ENCODE data around the gene PITRM1. TPM values are rescaled to one million over a fixed set of nuclear protein-coding genes. Genes with fewer than 3 reads are reported as not detected.

Gene PITRM1
- polyA plus RNA-seq, 1 donor (not counting 4 experiments of a cell fraction or from before 2014, with no cell fraction given) = 47.2 TPM

GRCh38 chr10:3122034-3122433 lies 50.5 kb downstream of the PITRM1 start:
- FAIRE-seq (no peak), DNase-seq (ENCODE audit: low read depth, low spot score) (no peak)
- no peak overlapping the region for H3K4me2 ChIP-seq (ENCODE audit: control insufficient read depth, extremely low read depth, insufficient read depth, low read depth, low read length)
- H3K27me3 ChIP-seq (ENCODE audit: control insufficient read depth, extremely low read depth, insufficient read depth, low read length) = no peaks in the 10 kb centered on the region
- peaks cover 10% of the 10 kb centered on the region for H3K4me1 ChIP-seq (ENCODE audit: control insufficient read depth, extremely low read depth, insufficient read depth, low read length)
- H3K9ac ChIP-seq (ENCODE audit: control insufficient read depth, extremely low read depth, insufficient read depth, low read length) = no peak overlapping the region
- dilution Hi-C loops (cut with MboI; ENCODE audit: extremely low pct_ligation_motif_present, low sequenced_read_pairs) = no loop called here
- H3K9me1 ChIP-seq (ENCODE audit: control insufficient read depth, extremely low read depth, insufficient read depth, low read length) = no peaks in the 10 kb centered on the region
- no peaks in the 10 kb centered on the region for H4K20me1 ChIP-seq (ENCODE audit: control insufficient read depth, extremely low read depth, insufficient read depth, low read length)
- H2AFZ ChIP-seq (ENCODE audit: control insufficient read depth, low read length) = no peak overlapping the region
- peaks cover 37 to 42% of the 10 kb centered on the region in 2 experiments for H3K36me3 ChIP-seq (ENCODE audit: control insufficient read depth in 2 of 2, extremely low read depth in 1 of 2, insufficient read depth in 2 of 2, low read length in 2 of 2)
- H3K9me3 ChIP-seq (ENCODE audit: control insufficient read depth, low read depth, low read length) = no peaks in the 10 kb centered on the region
- H3K27ac ChIP-seq (ENCODE audit: control insufficient read depth, insufficient read depth, low read length) = no peak overlapping the region
- peaks cover 5% of the 10 kb centered on the region for H3K79me2 ChIP-seq (ENCODE audit: control insufficient read depth, insufficient read depth, low read length)
- H3K4me3 ChIP-seq (ENCODE audit: control insufficient read depth in 2 of 3, extremely low read depth in 1 of 3, insufficient read depth in 2 of 3, low read depth in 1 of 3, low read length in 3 of 3) = no peak overlapping the region
- TF ChIP-seq, protein P1, sequence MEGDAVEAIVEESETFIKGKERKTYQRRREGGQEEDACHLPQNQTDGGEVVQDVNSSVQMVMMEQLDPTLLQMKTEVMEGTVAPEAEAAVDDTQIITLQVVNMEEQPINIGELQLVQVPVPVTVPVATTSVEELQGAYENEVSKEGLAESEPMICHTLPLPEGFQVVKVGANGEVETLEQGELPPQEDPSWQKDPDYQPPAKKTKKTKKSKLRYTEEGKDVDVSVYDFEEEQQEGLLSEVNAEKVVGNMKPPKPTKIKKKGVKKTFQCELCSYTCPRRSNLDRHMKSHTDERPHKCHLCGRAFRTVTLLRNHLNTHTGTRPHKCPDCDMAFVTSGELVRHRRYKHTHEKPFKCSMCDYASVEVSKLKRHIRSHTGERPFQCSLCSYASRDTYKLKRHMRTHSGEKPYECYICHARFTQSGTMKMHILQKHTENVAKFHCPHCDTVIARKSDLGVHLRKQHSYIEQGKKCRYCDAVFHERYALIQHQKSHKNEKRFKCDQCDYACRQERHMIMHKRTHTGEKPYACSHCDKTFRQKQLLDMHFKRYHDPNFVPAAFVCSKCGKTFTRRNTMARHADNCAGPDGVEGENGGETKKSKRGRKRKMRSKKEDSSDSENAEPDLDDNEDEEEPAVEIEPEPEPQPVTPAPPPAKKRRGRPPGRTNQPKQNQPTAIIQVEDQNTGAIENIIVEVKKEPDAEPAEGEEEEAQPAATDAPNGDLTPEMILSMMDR (optimal IDR thresholded peaks at IDR 0.05 in 1 of 3, IDR thresholded peaks at IDR 0.05 in 1 of 3, conservative IDR thresholded peaks at IDR 0.05 in 1 of 3; ENCODE audit: extremely low read depth in 1 of 3, insufficient read depth in 2 of 3, low read length in 3 of 3) = no peak
- no peak for TF ChIP-seq EZH2 (IDR thresholded peaks at IDR 0.05; ENCODE audit: low read length)

DNA sequence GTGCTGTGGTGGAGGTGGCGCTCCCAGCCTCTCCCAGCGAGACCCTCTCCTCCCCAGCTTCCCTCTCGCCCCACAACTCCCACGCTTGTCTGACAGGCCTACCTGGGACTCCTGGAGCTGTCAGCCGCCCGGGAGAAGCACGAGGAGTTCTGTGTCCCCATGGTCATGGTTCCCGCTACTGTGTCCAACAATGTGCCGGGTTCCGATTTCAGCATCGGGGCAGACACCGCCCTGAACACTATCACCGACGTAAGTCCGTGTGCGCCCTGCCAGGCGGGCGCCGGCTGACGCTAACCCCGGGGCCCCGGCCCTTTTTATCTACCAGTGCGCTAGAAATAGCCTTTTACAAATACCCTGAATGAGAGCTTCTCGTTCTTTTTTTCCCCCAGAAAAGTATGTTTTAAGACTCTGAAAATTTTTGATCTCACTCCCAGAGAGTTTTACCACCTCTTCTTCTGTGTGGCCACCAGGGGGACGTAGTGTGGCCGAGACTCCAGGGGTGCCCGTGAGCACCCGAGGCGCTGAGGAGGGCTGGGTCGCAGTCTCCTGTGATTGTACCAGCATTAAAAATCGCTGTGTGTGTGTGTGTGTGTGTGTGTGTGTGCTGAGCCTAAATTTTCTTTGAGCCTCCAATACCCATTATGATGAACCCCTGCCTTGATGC lies 52.7 kb downstream of the PITRM1 start:
- Histone ChIP-seq H3K4me3 (ENCODE audit: control insufficient read depth in 2 of 3, extremely low read depth in 1 of 3, insufficient read depth in 2 of 3, low read depth in 1 of 3, low read length in 3 of 3) (no peak overlapping the region), H3K9ac (ENCODE audit: control insufficient read depth, extremely low read depth, insufficient read depth, low read length) (no peak overlapping the region), H3K27ac (ENCODE audit: control insufficient read depth, insufficient read depth, low read length) (no peak overlapping the region), H3K4me2 (ENCODE audit: control insufficient read depth, extremely low read depth, insufficient read depth, low read depth, low read length) (no peak overlapping the region), H4K20me1 (ENCODE audit: control insufficient read depth, extremely low read depth, insufficient read depth, low read length) (no peaks in the 10 kb centered on the region), H3K9me1 (ENCODE audit: control insufficient read depth, extremely low read depth, insufficient read depth, low read length) (peaks cover 3% of the 10 kb centered on the region), H3K4me1 (ENCODE audit: control insufficient read depth, extremely low read depth, insufficient read depth, low read length) (peaks cover 13% of the 10 kb centered on the region), H3K9me3 (ENCODE audit: control insufficient read depth, low read depth, low read length) (no peaks in the 10 kb centered on the region), H3K27me3 (ENCODE audit: control insufficient read depth, extremely low read depth, insufficient read depth, low read length) (no peaks in the 10 kb centered on the region), H2AFZ (ENCODE audit: control insufficient read depth, low read length) (no peak overlapping the region), H3K36me3 (ENCODE audit: control insufficient read depth in 2 of 2, extremely low read depth in 1 of 2, insufficient read depth in 2 of 2, low read length in 2 of 2) (peaks cover 45% of the 10 kb centered on the region in 2 experiments), H3K79me2 (ENCODE audit: control insufficient read depth, insufficient read depth, low read length) (peaks cover 5% of the 10 kb centered on the region)
- no peak for DNase-seq (ENCODE audit: low read depth, low spot score)
- FAIRE-seq = no peak
- TF ChIP-seq EZH2 (IDR thresholded peaks at IDR 0.05; ENCODE audit: low read length) = no peak
- TF ChIP-seq, protein P1 (optimal IDR thresholded peaks at IDR 0.05 in 1 of 3, IDR thresholded peaks at IDR 0.05 in 1 of 3, conservative IDR thresholded peaks at IDR 0.05 in 1 of 3; ENCODE audit: extremely low read depth in 1 of 3, insufficient read depth in 2 of 3, low read length in 3 of 3) = peak in 2 of 3 experiments; percentile 35 to 38
- dilution Hi-C loops (cut with MboI; ENCODE audit: extremely low pct_ligation_motif_present, low sequenced_read_pairs) = no loop called here

Data from keratinocyte (primary cell).